ENCODE results near the gene TPD52L2. TPM values are rescaled to one million over a fixed set of nuclear protein-coding genes. Genes with fewer than 3 reads are reported as not detected.

TPD52L2 gene
- polyA plus RNA-seq, 2 of the 4 experiments (the other 2 are of a cell fraction) = 86.3 to 99.0 TPM

DNA sequence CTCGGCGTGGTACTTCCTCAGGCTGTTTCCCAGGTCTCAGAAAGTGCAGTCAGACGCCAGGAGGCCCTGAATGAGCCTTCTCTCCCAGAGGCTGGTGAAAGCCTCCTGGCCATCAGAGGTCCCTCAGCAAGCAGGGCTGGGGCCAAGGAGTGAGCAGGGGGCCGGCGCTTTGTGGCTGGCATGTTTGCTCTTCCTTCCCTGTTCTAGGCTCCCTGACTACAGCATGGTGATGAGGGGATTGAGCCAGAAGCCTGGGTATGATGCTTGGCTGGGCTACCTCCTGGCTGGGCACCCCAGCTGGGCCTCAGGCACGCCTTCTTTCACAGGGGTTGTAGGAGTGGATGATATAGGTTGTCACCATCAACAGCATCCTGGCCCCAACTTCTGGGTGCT, 18.1 kb downstream of the TPD52L2 start:
- FAIRE-seq (no peak), ATAC-seq (no peak), DNase-seq (ENCODE audit: low read depth in 1 of 2, low spot score in 1 of 2) (no peak)
- H3K9me3 ChIP-seq = no peaks in the 10 kb centered on the region
- ChIA-PET CTCF (no interaction called here), POLR2A (interaction anchor here (1.9 kb wide), 1 partner anchor 18 kb away, joined by 9 read pairs; the partner anchor contains the start of gene TPD52L2)
- no peaks in the 10 kb centered on the region for H3K4me1 ChIP-seq
- TF ChIP-seq SREBF2 (IDR thresholded peaks at IDR 0.05) (no peak), RCOR1 (IDR thresholded peaks at IDR 0.05; ENCODE audit: low read depth, low read length) (no peak)
- TF ChIP-seq, protein P1, sequence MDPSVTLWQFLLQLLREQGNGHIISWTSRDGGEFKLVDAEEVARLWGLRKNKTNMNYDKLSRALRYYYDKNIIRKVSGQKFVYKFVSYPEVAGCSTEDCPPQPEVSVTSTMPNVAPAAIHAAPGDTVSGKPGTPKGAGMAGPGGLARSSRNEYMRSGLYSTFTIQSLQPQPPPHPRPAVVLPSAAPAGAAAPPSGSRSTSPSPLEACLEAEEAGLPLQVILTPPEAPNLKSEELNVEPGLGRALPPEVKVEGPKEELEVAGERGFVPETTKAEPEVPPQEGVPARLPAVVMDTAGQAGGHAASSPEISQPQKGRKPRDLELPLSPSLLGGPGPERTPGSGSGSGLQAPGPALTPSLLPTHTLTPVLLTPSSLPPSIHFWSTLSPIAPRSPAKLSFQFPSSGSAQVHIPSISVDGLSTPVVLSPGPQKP (IDR thresholded peaks at IDR 0.05; ENCODE audit: low read depth, low read length) = no peak
- no peak overlapping the region for H3K27ac ChIP-seq
- no peak overlapping the region for H3K4me3 ChIP-seq
- WGBS (ENCODE audit: missing lambda C conversion rate) = 78% methylated on average over 3 of the region's 6 CpGs
- no peak overlapping the region for H3K4me2 ChIP-seq

DNA sequence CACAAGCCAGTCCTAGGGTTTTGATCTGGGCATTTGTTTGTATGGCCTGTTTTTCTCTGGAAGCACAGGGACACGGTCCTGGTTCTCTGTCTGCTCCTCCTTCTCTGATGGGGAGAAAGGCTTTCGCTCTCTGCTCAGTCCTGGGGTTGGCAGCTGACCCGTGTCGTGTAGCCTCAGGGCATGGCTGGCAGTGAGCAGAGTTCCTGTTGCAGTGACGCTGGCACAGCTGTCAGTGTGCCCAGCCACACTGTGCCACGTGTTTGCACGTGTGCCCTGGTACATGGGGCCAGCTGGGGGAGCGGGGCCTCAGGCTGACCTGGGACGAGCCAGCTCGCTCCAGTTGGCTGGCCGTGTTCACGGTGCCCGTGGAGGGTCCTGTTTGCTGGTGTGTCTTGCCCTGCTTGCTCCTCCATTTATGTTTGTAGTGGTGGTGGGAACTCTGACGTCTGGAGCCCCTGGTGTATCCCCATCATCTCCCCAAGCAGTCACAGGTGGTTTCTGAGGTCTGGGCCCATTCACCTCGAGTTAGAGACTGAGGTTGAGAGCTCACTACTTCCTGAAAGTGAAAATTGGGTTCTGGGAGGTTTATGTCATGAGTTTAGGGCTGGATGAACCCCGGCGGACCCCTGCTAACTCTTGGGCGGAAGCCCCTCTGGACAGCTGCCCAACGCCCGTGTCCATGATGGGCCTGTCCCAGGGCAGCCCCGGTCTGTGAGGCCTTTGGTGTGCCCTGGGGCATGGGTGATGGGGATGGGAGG, 19.6 kb downstream of the TPD52L2 start:
- Histone ChIP-seq H3K27ac (no peak overlapping the region), H3K4me1 (no peaks in the 10 kb centered on the region), H3K4me2 (no peak overlapping the region), H3K4me3 (no peak overlapping the region), H3K9me3 (no peaks in the 10 kb centered on the region)
- FAIRE-seq (no peak), DNase-seq (ENCODE audit: low read depth in 1 of 2, low spot score in 1 of 2) (no peak), ATAC-seq (no peak)
- CTCF ChIA-PET = interaction anchor here (0.9 kb wide), 1 partner anchor 10 kb away, joined by 3 read pairs; the partner anchor contains the start of gene DNAJC5
- POLR2A ChIA-PET = no interaction called here
- TF ChIP-seq JUN (IDR thresholded peaks at IDR 0.05) = no peak
- TF ChIP-seq, protein P2, sequence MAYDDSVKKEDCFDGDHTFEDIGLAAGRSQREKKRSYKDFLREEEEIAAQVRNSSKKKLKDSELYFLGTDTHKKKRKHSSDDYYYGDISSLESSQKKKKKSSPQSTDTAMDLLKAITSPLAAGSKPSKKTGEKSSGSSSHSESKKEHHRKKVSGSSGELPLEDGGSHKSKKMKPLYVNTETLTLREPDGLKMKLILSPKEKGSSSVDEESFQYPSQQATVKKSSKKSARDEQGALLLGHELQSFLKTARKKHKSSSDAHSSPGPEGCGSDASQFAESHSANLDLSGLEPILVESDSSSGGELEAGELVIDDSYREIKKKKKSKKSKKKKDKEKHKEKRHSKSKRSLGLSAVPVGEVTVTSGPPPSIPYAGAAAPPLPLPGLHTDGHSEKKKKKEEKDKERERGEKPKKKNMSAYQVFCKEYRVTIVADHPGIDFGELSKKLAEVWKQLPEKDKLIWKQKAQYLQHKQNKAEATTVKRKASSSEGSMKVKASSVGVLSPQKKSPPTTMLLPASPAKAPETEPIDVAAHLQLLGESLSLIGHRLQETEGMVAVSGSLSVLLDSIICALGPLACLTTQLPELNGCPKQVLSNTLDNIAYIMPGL (CRISPR knock-in tag; IDR thresholded peaks at IDR 0.05; ENCODE audit: borderline replicate concordance) = no peak
- TF ChIP-seq, protein P3, sequence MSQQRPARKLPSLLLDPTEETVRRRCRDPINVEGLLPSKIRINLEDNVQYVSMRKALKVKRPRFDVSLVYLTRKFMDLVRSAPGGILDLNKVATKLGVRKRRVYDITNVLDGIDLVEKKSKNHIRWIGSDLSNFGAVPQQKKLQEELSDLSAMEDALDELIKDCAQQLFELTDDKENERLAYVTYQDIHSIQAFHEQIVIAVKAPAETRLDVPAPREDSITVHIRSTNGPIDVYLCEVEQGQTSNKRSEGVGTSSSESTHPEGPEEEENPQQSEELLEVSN (IDR thresholded peaks at IDR 0.05; ENCODE audit: borderline replicate concordance, low read depth) = no peak
- TF ChIP-seq BHLHE40 (IDR thresholded peaks at IDR 0.05; ENCODE audit: low read depth, low read length) = no peak
- TF ChIP-seq, protein P4, sequence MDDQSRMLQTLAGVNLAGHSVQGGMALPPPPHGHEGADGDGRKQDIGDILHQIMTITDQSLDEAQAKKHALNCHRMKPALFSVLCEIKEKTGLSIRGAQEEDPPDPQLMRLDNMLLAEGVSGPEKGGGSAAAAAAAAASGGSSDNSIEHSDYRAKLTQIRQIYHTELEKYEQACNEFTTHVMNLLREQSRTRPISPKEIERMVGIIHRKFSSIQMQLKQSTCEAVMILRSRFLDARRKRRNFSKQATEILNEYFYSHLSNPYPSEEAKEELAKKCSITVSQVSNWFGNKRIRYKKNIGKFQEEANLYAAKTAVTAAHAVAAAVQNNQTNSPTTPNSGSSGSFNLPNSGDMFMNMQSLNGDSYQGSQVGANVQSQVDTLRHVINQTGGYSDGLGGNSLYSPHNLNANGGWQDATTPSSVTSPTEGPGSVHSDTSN (IDR thresholded peaks at IDR 0.05) = no peak
- TF ChIP-seq RNF2 (IDR thresholded peaks at IDR 0.05; ENCODE audit: borderline replicate concordance, low read depth) = no peak
- no peak for TF ChIP-seq KDM1A (IDR thresholded peaks at IDR 0.05; ENCODE audit: low read depth)
- no peak for TF ChIP-seq ESRRA (IDR thresholded peaks at IDR 0.05; ENCODE audit: borderline replicate concordance, low read length)
- no peak for TF ChIP-seq MAZ (IDR thresholded peaks at IDR 0.05; ENCODE audit: borderline replicate concordance, low read depth, low read length)
- no peak for TF ChIP-seq POLR2AphosphoS2 (conservative IDR thresholded peaks at IDR 0.05; ENCODE audit: low read length)
- no peak for TF ChIP-seq MYC (IDR thresholded peaks at IDR 0.05; ENCODE audit: borderline replicate concordance, low read length)
- TF ChIP-seq KDM5A (IDR thresholded peaks at IDR 0.05) = no peak
- TF ChIP-seq HOXB5 (CRISPR knock-in tag; IDR thresholded peaks at IDR 0.05) = no peak
- TF ChIP-seq SMC3 (IDR thresholded peaks at IDR 0.05) = no peak
- TF ChIP-seq EHMT2 (IDR thresholded peaks at IDR 0.05; ENCODE audit: low read depth) = no peak
- no peak for TF ChIP-seq TFCP2L1 (CRISPR knock-in tag; IDR thresholded peaks at IDR 0.05)
- TF ChIP-seq PHF8 (IDR thresholded peaks at IDR 0.05; ENCODE audit: borderline replicate concordance, low read depth) = no peak
- TF ChIP-seq FOSB (CRISPR knock-in tag; IDR thresholded peaks at IDR 0.05) = no peak
- WGBS (ENCODE audit: missing lambda C conversion rate) = 91% methylated on average over 7 of the region's 21 CpGs

Measured in A549 (cell line).